NCI-H2081 treated with DMSO at 0.1 percent for 48 hours (cell line): Measurements from ENCODE around the gene TXK.

ENCODE experiments used
- DNase-seq: peaks from one replicate; lab custom pipeline; 2025; lab: John Stamatoyannopoulos, UW

The TXK gene

GRCh38 chr4:48137846-48138245 lies 3.8 kb upstream of the TXK start:
- DNase-seq: no peak

GRCh38 chr4:48133669-48134068 lies 381 bp downstream of the TXK start:
- no peak for DNase-seq

- DNase-seq: no peak
Observed at GRCh38 chr4:48131736-48132135, 2.3 kb downstream of the TXK start.

GRCh38 chr4:48130100-48130499 lies 4.0 kb downstream of the TXK start:
- DNase-seq: no peak

DNA sequence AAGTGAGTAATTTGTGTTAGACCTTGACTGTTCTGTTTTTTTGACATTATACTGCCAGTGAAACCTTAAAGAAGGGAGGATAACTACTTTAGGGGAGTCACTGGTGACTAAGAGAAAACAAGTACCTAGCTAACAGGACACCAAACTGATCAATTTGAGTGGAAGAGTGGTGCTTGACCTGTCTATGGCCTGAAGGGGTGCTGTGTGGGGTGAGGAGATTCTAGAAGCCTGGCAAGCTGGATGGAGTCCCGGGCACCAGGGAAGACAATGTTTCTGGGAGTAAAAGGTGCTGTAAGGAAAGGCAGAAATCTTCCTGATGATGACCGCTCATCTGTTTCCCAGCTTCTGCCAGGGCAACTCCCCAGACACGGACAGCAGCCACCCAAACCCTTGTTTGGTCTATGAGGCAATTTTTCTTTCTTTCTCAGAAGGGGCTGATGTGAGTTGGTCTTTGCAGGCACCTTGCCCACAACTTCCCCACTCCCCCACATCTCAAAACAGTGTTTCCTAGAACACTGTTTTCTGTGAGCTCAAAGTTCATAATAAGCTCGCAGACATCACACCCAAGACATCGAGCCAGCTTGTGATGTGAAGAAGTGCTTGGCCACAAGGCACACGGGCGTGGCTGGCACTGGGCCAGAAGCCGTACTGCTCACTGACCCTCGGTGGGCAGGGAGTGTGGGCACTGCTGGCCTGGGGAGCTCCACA lies 4.6 kb downstream of the TXK start:
- no peak for DNase-seq

DNA sequence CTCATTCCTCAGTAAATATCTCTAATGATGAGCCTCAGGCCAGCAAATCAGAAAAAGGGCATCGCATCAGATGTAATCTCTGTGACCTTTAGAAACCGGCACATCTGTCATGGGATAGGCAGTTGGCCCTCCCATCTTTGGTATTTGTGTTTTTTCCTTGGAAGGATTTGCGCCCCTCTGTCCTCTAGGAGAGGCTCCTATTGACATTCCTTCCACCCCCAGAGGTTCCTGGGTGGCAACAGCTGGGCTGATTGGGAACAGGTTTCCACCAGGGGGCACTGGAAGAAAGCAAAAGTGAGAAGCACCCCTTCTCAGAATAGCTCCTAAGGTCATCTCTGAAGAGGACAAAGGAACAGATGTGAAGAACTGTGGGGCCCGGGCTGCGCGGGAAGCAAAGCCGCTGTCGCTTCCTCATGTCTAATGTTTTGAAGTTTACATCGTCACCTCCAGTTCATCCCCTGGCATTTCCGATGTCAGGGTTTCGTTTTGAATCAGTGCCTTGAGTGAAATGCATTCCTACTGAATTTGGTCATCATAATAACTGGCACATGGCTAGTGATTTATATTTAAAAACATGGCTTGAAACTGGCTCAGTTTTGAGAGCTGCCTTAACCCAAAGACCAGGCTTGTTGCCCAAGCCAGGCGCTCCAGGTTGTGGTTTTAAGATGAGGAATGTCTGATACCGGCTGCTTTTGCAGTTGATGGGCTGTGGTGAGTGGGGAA lies 6.2 kb downstream of the TXK start:
- peak; percentile 22 for DNase-seq

DNA sequence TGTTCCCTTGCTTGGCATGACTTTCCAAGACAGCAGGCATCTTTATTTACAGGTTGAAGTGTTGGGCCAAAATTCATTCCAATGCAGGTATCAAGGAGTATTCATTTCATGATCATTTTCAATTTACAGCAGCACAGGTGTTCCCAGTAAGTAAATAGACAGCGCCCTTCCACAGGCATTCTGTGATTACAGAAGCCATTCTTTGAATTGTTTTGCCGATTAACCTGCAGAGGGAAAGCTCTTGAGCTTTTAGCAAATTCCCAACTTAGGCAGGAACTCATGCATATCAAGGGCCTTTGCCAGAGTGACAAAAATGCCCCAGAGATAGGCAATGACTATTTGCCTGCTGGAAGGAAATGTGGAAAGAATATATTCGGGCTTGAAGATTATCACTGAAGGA lies 6.8 kb downstream of the TXK start:
- DNase-seq: no peak

- no peak for DNase-seq
Observed at GRCh38 chr4:48126621-48127020, 7.4 kb downstream of the TXK start.

- no peak for DNase-seq
Observed at GRCh38 chr4:48124870-48125269, 9.2 kb downstream of the TXK start.

GRCh38 chr4:48122756-48123155 lies 11.3 kb downstream of the TXK start:
- no peak for DNase-seq

DNA sequence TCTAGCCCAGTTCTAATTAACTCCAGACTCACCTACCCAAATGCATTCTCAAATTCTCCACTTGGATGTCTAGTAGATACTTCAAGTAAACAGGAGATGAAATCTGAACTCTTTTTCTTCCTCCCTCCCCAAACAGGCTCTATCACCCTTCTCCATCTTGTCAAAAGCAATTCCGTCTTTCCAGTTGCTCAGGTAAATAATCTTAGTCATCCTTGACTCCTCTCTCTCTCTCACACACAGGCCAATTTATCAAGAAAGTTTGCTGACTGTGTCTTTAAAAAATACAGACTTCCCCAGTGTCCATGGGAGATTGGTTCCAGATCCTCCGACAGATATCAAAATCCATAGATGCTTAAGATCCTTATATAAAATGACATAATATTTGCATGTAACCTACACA lies 12.9 kb downstream of the TXK start:
- DNase-seq: no peak

DNA sequence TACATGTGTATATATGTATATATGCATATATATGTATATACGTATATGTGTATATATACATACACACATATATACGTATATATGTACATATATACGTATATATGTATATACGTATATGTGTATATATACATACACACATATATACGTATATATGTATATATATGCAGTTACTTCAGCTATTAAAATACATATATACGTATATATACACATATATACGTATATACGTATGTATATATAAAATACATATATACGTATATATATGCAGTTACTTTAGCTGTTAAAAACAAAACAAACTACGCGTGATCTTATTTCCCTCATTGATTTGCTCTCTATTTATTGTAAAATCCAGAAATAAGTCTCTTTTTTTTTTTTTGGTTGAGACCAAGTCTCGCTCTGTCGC lies 13.9 kb downstream of the TXK start:
- DNase-seq: no peak

- peak; percentile 16 for DNase-seq
Observed at GRCh38 chr4:48119646-48120045, 14.4 kb downstream of the TXK start.

- no peak for DNase-seq
Observed at GRCh38 chr4:48118081-48118480, 16.0 kb downstream of the TXK start.

GRCh38 chr4:48116582-48116981 lies 17.5 kb downstream of the TXK start:
- no peak for DNase-seq

- DNase-seq: no peak
Observed at GRCh38 chr4:48114412-48114811, 19.6 kb downstream of the TXK start.

DNA sequence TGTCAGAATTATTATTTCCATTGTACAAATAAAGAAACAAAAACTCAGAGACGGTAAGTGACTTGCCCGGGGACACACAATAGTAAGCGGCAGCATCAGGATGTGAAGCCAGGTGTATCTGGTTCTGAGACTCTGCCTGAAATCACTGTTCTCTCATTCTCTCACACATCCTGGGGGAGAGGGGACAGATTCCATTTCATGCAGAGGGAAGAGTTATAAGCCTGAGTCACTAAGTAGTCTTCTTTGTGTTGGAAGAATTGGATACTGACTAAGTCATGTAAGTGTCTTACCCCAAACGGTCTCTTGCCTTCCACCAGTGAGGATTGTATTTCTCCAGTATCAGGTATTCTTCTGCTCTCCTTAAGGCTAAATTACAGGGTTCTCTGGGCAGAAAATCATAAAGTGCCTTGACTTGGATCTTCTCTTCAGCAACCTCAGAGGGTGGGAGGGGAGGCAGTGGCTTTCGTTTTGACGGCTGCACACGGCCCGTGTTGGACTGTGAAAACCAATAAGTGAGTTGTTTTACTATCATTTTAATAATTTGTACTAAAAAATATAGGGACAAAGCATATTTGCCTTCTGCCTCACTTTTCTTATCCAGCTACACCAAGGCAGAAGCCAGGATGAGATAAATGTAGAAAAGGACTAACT lies 21.9 kb downstream of the TXK start:
- no peak for DNase-seq

GRCh38 chr4:48110452-48110978 lies 23.5 kb downstream of the TXK start:
- DNase-seq: no peak

DNA sequence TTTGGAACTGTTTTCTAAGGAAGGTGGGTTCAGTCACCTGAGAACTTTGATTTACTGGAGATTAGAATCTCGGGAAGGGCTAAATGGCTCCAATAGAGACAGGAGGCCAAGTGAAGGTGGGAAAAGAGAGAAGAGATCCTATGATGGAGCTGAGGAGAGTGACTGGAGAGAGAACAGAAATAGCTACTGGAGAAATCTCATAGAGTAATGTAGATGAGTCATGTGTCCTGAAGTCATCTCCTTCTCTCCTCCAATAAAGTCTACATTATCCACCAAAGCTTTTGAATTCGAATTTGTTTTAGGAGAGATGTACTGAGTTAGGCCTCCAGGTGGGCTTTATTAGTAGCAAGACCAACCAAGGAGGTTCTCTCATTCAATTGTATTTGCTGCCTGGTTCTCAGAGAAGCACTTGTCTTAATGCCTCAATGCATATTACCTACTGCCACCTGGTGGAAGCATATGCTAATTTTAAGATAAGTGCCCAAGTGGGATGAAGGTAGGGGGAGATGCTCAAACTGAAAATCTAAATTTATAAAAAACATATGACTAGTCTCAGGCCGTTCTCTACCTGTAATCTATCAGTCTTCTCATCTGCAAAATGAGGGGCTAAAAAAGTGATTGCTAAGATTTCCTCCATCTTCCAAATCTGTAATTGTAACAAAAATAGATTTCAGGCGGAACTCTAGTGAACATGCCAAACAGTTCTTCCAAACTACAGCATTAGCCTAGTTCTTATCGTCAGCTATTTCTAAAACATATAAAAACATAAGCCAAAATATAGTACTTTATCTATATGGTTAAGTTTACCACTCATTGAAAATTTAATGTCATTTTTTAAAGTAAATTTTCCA lies 24.4 kb downstream of the TXK start:
- no peak for DNase-seq

- DNase-seq: no peak
Observed at GRCh38 chr4:48108309-48109073, 25.6 kb downstream of the TXK start.

DNA sequence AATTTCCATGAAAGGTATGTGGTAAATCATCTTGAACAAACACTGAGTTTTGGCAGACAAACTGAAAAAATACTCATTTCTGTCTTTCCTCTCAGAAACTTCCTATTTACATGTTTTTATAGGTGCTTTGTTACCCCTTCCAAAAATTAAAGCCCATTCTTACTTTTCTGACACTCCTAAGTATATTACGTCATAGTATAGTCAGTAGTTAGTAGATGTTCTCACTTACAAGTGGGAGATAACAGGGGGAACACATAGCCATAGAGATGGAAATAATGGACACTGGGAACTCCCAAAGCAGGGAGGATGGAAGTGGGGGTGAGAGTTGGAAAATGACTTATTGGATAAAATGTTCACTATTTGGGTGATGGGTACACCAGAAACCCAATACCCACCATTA lies 28.8 kb downstream of the TXK start:
- DNase-seq: no peak
